ENCODE measurements around the gene GALNTL6.

Gene GALNTL6

DNA sequence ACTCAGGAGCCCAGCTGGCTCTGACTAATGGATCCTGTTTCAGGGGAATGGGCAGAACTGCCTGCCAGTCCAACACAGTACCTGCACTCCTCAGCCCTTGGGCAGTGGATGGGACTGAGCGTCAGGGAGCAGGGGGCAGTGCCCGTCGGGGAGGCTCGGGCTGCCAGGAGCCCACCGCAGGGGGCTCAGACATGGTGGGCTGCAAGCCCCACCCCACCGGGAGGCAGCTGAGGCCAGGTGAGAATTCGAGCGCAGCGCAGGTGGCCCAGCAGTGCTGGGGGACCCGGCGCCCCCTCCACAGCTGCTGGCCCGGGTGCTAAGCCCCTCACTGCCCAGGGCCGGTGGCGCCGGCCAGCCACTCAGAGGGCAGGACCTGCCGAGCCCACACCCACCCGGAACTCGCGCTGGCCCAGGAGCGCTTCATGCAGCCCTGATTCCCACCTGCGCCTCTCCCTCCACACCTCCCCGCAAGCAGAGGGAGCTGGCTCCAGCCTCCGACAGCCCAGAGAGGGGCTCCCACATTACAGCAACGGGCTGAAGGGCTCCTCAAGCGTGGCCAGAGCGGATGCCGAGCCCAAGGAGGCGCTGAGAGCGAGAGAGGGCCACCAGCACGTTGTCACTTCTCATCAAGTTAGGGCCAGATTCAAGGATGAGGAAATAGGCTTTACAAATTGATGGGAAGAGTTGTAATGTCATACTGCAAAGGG lies 668.8 kb downstream of the GALNTL6 start:
- TF ChIP-seq, protein P1, sequence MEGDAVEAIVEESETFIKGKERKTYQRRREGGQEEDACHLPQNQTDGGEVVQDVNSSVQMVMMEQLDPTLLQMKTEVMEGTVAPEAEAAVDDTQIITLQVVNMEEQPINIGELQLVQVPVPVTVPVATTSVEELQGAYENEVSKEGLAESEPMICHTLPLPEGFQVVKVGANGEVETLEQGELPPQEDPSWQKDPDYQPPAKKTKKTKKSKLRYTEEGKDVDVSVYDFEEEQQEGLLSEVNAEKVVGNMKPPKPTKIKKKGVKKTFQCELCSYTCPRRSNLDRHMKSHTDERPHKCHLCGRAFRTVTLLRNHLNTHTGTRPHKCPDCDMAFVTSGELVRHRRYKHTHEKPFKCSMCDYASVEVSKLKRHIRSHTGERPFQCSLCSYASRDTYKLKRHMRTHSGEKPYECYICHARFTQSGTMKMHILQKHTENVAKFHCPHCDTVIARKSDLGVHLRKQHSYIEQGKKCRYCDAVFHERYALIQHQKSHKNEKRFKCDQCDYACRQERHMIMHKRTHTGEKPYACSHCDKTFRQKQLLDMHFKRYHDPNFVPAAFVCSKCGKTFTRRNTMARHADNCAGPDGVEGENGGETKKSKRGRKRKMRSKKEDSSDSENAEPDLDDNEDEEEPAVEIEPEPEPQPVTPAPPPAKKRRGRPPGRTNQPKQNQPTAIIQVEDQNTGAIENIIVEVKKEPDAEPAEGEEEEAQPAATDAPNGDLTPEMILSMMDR (conservative IDR thresholded peaks at IDR 0.05; ENCODE audit: low read depth, low read length) = no peak
- DNase-seq (ENCODE audit: low read depth) = no peak

DNA sequence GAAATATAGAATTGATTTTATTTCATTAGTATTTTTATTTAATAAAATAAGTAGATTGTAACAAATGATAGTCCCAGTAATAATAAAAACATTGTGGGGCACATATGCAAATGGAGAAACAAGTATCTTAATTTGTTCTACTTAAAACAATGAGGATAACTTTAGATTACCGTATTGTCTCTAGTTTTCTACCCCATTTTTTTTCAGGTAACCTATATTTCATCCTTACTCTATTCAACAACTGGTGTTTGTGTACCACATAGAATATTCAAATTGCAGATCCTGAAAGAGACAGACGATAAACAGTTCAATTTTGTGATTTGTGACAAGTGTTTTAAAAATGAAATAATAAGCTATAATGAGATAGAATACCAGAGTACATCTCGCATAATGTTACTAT lies 671.8 kb downstream of the GALNTL6 start:
- TF ChIP-seq, protein P1 (conservative IDR thresholded peaks at IDR 0.05; ENCODE audit: low read depth, low read length) = no peak
- no peak overlapping the region for H3K4me3 ChIP-seq (ENCODE audit: low read depth, low read length)
- no peak for DNase-seq (ENCODE audit: low read depth)

More for the DNA sequence above, 668.8 kb downstream of the GALNTL6 start:
- H3K4me3 ChIP-seq (ENCODE audit: low read depth, low read length) = no peak overlapping the region

DNA sequence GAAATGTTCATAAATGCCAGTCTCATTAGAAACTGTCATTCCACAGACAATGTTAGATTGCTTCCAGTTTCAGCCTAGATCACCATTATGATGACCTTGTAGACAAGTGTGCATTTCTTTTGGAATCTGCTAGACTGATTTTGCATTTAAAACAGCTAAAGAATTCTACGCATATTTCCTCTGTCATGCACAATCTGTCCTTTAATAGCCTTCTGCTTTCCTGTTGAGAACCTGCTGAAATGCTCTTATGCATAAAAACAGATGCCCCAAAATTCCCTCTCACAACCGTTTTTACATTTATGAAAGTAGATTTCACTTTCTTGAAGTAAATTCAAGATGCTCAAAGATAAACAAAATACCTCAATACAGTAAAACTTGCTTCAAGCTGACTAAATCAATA lies 673.3 kb downstream of the GALNTL6 start:
- no peak for DNase-seq (ENCODE audit: low read depth)
- TF ChIP-seq, protein P1 (conservative IDR thresholded peaks at IDR 0.05; ENCODE audit: low read depth, low read length) = no peak

DNA sequence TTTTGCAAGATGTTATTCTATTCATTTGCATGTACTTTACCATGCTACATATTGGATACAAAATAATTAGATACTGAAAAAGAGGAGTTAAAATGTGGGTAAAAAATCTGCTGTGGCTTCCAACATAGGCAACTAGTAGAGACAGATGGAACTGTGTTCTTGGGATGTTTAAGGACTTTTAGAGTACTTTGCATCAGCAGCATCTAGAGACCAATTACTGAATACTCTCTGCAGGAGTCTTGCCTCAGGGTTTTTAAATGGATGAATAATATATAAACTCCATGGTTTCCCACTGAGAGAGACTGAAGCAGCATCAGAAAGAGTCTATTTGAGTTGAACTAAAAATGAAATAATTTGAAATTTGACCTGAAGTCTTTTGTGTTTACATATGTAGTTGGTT lies 676.7 kb downstream of the GALNTL6 start:
- no peak overlapping the region for H3K4me3 ChIP-seq (ENCODE audit: low read depth, low read length)
- TF ChIP-seq, protein P1 (conservative IDR thresholded peaks at IDR 0.05; ENCODE audit: low read depth, low read length) = no peak
- no peak for DNase-seq (ENCODE audit: low read depth)

More for the DNA sequence above, 673.3 kb downstream of the GALNTL6 start:
- no peak overlapping the region for H3K4me3 ChIP-seq (ENCODE audit: low read depth, low read length)

DNA sequence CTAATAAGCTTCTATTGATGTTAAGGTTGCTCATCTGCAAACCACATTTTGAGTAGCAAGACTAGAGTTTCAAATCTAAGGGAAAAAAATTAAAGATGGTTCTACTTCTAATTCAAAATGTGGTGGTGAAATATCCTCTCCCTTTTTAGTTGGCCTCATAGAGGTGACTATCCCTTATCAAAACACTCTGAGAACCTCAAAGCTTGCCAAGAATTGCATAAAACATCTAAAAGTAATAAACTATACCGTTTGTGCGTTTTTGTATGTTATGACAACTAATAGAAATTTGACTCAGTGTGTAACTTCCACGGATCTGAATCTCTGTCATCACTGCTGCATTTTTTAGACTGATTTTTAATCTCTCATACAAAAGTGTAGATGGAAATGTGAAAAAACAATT lies 682.6 kb downstream of the GALNTL6 start:
- DNase-seq (ENCODE audit: low read depth) = no peak
- H3K4me3 ChIP-seq (ENCODE audit: low read depth, low read length) = no peak overlapping the region
- TF ChIP-seq, protein P1 (conservative IDR thresholded peaks at IDR 0.05; ENCODE audit: low read depth, low read length) = no peak

DNA sequence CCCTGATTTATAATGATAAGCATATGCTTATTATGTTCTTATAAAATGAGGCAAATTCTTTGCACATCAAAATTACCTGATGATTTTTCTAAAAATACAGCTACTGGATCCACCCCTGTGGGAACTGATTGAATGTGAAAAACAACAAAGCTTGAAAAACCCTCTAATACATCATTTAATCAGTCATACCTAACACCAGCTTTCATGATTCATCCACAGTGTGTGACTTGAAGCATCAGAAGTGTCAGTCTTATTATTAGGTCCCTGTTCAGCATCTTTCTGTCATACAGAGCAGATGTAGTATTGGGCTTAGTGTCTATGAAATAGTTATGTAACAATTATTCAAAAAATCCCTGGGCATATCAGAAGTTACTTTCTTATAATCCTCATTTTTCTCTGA lies 684.1 kb downstream of the GALNTL6 start:
- TF ChIP-seq, protein P1 (conservative IDR thresholded peaks at IDR 0.05; ENCODE audit: low read depth, low read length) = no peak
- H3K4me3 ChIP-seq (ENCODE audit: low read depth, low read length) = no peak overlapping the region
- no peak for DNase-seq (ENCODE audit: low read depth)

DNA sequence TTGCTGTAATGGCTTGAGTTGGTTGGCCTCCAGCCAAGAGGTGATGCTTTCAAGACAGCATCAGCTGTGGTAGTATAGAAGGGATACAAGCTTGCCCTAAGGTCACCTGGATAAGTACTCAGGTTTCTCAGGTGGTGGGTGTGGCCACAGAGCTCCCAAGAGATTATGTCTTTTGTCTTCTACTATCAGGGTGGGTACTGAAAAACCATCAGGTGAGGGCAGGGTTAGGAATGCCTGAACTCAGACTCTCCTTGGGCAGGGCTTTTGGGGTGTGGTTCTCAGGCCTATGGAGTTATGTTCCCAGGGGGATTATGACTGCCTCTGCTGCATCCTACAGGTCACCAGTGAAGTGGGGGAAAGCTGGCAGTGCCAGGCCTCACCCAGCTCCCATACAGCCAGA lies 700.8 kb downstream of the GALNTL6 start:
- H3K4me3 ChIP-seq (ENCODE audit: low read depth, low read length) = no peak overlapping the region
- TF ChIP-seq, protein P1 (conservative IDR thresholded peaks at IDR 0.05; ENCODE audit: low read depth, low read length) = no peak
- DNase-seq (ENCODE audit: low read depth) = peak; percentile 23
